Loucy (cell line): ENCODE data around the gene ZNF541.
A peak's percentile ranks its signal among the peaks of the same experiment; 100 is the strongest.
"Not testable (repeated sequence)": the region's sequence is repeated elsewhere in the genome, so short reads cannot be mapped to it uniquely, and the experiment has no call there.

Experiments used
- H2AFZ ChIP-seq: fragments of 200-600 bp; sonication (generic); 2 replicates; pipeline ENCODE4 v1.6.0; 2016; ENCODE audit warnings: antibody characterized with exemption, mild to moderate bottlenecking, low read length, moderate library complexity
- H3F3A ChIP-seq: fragments of 200-600 bp; 2 replicates; pipeline ENCODE4 v1.6.0; 2016; ENCODE audit warnings: antibody characterized with exemption, low read depth, mild to moderate bottlenecking
- H3K27me3 ChIP-seq: fragments of 200-600 bp; sonication (generic); 2 replicates; pipeline ENCODE4 v1.6.1; 2014; ENCODE audit warnings: low read length, mild to moderate bottlenecking; ENCODE audit not compliant: insufficient read depth, poor library complexity, severe bottlenecking
- H3K36me3 ChIP-seq: fragments of 200-600 bp; sonication (generic); 2 replicates; pipeline ENCODE4 v1.6.1; 2016; ENCODE audit warnings: low read length; ENCODE audit not compliant: insufficient read depth
- H3K4me1 ChIP-seq: fragments of 200-600 bp; sonication (generic); 2 replicates; pipeline ENCODE4 v1.5.1; 2014; ENCODE audit warnings: low read length, mild to moderate bottlenecking; ENCODE audit not compliant: insufficient read depth, poor library complexity, severe bottlenecking
- H3K4me2 ChIP-seq: fragments of 200-600 bp; sonication (generic); 2 replicates; pipeline ENCODE4 v1.6.0; 2014; ENCODE audit warnings: antibody characterized with exemption, low read length, low read depth, mild to moderate bottlenecking; ENCODE audit not compliant: poor library complexity, severe bottlenecking
- H3K4me3 ChIP-seq: fragments of 200-600 bp; sonication (generic); 2 replicates; pipeline ENCODE4 v1.5.1; 2014; ENCODE audit warnings: low read length, mild to moderate bottlenecking, mixed read lengths; ENCODE audit not compliant: poor library complexity, severe bottlenecking
- H3K79me2 ChIP-seq: fragments of 200-600 bp; sonication (generic); 2 replicates; pipeline ENCODE4 v1.6.1; 2014; ENCODE audit warnings: low read length; ENCODE audit not compliant: insufficient read depth
- H3K9ac ChIP-seq: fragments of 200-600 bp; sonication (generic); 2 replicates; pipeline ENCODE4 v1.6.0; 2014; ENCODE audit warnings: mild to moderate bottlenecking, low read depth, low read length, moderate library complexity; ENCODE audit not compliant: poor library complexity, severe bottlenecking
- H3K9me2 ChIP-seq: fragments of 200-600 bp; sonication (generic); replicated peaks from 2 replicates; pipeline ENCODE4 v1.6.1; 2016; ENCODE audit warnings: low read depth, low read length, mixed read lengths
- H3K9me3 ChIP-seq: fragments of 200-600 bp; sonication (generic); 2 replicates; pipeline ENCODE4 v1.6.1; 2014; ENCODE audit warnings: mild to moderate bottlenecking, antibody characterized with exemption, low read length, low read depth; ENCODE audit not compliant: insufficient read depth
- H4K20me1 ChIP-seq: fragments of 200-600 bp; sonication (generic); 2 replicates; pipeline ENCODE4 v1.6.0; 2014; ENCODE audit warnings: antibody characterized with exemption, low read length, mild to moderate bottlenecking; ENCODE audit not compliant: insufficient read depth, poor library complexity, severe bottlenecking
- CTCF ChIP-seq: fragments of 200-600 bp; sonication (generic); conservative IDR thresholded peaks from 2 replicates; pipeline ENCODE4 v1.5.1; 2014; ENCODE audit warnings: mild to moderate bottlenecking, antibody characterized with exemption, low read length
- EZH2phosphoT487 ChIP-seq: fragments of 200-600 bp; IDR thresholded peaks from 2 replicates; pipeline ENCODE4 v1.6.1; 2018; ENCODE audit warnings: antibody characterized with exemption, mild to moderate bottlenecking, moderate library complexity, borderline replicate concordance

The ZNF541 gene

GRCh38 chr19:47600246-47601179 lies 27.6 kb upstream of the ZNF541 start:
- peak overlapping the region; percentile 93 for H3K9ac ChIP-seq
- H2AFZ ChIP-seq, result peak overlapping the region; percentile 86
- H3K4me2 ChIP-seq, result peak overlapping the region; percentile 89
- H3K79me2 ChIP-seq, result no peaks in the 10 kb centered on the region
- H3K9me3 ChIP-seq, result no peaks in the 10 kb centered on the region
- peaks cover 3% of the 10 kb centered on the region; the same call in 1 of the 2 replicates for H3F3A ChIP-seq
- H3K4me1 ChIP-seq, result peaks cover 12% of the 10 kb centered on the region
- TF ChIP-seq EZH2phosphoT487 (no peak), CTCF (no peak)
- H4K20me1 ChIP-seq, result no peaks in the 10 kb centered on the region
- no peaks in the 10 kb centered on the region for H3K9me2 ChIP-seq
- H3K27me3 ChIP-seq, result no peaks in the 10 kb centered on the region
- no peaks in the 10 kb centered on the region for H3K36me3 ChIP-seq
- peak overlapping the region; percentile 97 for H3K4me3 ChIP-seq

- H2AFZ ChIP-seq, result peak overlapping the region; percentile 83
- peak overlapping the region; percentile 78 for H3K9ac ChIP-seq
- not testable (repeated sequence) for H3K9me2 ChIP-seq
Measured at GRCh38 chr19:47599671-47600245, 26.8 kb upstream of the ZNF541 start.

GRCh38 chr19:47598407-47599349 lies 25.7 kb upstream of the ZNF541 start:
- H3K79me2 ChIP-seq, result no peaks in the 10 kb centered on the region
- no peaks in the 10 kb centered on the region for H3K9me2 ChIP-seq
- H3K9ac ChIP-seq, result no peak overlapping the region
- H3K9me3 ChIP-seq, result no peaks in the 10 kb centered on the region
- no peaks in the 10 kb centered on the region for H3K36me3 ChIP-seq
- H3F3A ChIP-seq, result peaks cover 3% of the 10 kb centered on the region; the same call in 1 of the 2 replicates
- H3K4me1 ChIP-seq, result peaks cover 12% of the 10 kb centered on the region
- no peaks in the 10 kb centered on the region for H3K27me3 ChIP-seq
- no peaks in the 10 kb centered on the region for H4K20me1 ChIP-seq
- peak overlapping the region; percentile 86 for H3K4me2 ChIP-seq
- H2AFZ ChIP-seq, result peak overlapping the region; percentile 28; the same call in 1 of the 2 replicates
- TF ChIP-seq EZH2phosphoT487 (no peak), CTCF (no peak)
- no peak overlapping the region for H3K4me3 ChIP-seq

More at GRCh38 chr19:47599671-47600245, 26.8 kb upstream of the ZNF541 start:
- H3K27me3 ChIP-seq, H4K20me1 ChIP-seq, H3F3A ChIP-seq, H3K79me2 ChIP-seq, H3K9me3 ChIP-seq, H3K36me3 ChIP-seq: not testable (repeated sequence)
- Histone ChIP-seq H3K4me1 (peaks cover 12% of the 10 kb centered on the region), H3K4me2 (peak overlapping the region; percentile 86), H3K4me3 (peak overlapping the region; percentile 85)
